Rectal smooth muscle tissue (tissue), 1 donor: Measurements from ENCODE around the gene TRPM6.

Source experiments
- H3K27ac ChIP-seq: one replicate; pipeline ENCODE4 v1.7.0; 2013; ENCODE audit warnings: low read depth, low read length, inconsistent platforms
- H3K27me3 ChIP-seq: one replicate; pipeline ENCODE4 v1.7.0; 2013; ENCODE audit warnings: low read length; ENCODE audit not compliant: control insufficient read depth, insufficient read depth
- H3K36me3 ChIP-seq: one replicate; pipeline ENCODE4 v1.7.0; 2013; ENCODE audit warnings: low read length; ENCODE audit not compliant: control insufficient read depth, insufficient read depth
- H3K4me1 ChIP-seq: one replicate; pipeline ENCODE4 v1.7.0; 2013; ENCODE audit warnings: low read length; ENCODE audit not compliant: control insufficient read depth, insufficient read depth
- H3K4me3 ChIP-seq: one replicate; pipeline ENCODE4 v1.7.0; 2013; ENCODE audit warnings: low read length
- H3K9ac ChIP-seq: one replicate; pipeline ENCODE4 v1.7.0; 2013; ENCODE audit warnings: low read length

TRPM6 gene

GRCh38 chr9:74848153-74848525, 39.6 kb downstream of the TRPM6 start:
- Histone ChIP-seq H3K4me3 (no peak overlapping the region), H3K36me3 (no peaks in the 10 kb centered on the region), H3K27ac (no peak overlapping the region), H3K9ac (no peak overlapping the region), H3K27me3 (no peaks in the 10 kb centered on the region), H3K4me1 (no peaks in the 10 kb centered on the region)

- H3K27ac ChIP-seq = no peak overlapping the region
- H3K27me3 ChIP-seq = no peaks in the 10 kb centered on the region
- no peaks in the 10 kb centered on the region for H3K4me1 ChIP-seq
- no peak overlapping the region for H3K4me3 ChIP-seq
- H3K9ac ChIP-seq = no peak overlapping the region
- H3K36me3 ChIP-seq = no peaks in the 10 kb centered on the region
Measured at GRCh38 chr9:74847478-74848152, 40.1 kb downstream of the TRPM6 start.

DNA sequence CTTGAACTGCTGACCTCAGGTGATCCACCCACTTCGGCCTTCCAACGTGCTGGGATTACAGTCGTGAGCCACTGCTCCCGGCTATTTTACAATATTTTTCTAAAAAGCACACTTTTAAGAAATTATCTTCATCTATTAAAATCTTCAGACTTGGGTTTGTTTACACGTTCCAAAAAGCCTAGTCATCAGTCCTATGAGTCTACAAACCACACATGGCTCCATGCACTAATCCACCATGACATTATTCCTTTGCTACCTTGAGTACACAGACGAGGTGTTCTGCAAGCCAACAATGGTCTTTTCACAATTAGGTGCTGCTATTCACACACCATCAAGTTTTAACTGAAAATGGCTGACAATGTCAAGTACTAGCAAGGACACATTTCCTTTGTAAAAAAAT, 41.0 kb downstream of the TRPM6 start:
- Histone ChIP-seq H3K27ac (no peak overlapping the region), H3K4me1 (no peaks in the 10 kb centered on the region), H3K9ac (no peak overlapping the region), H3K36me3 (no peaks in the 10 kb centered on the region), H3K27me3 (no peaks in the 10 kb centered on the region), H3K4me3 (no peak overlapping the region)

GRCh38 chr9:74838351-74838750, 49.4 kb downstream of the TRPM6 start:
- H3K4me3 ChIP-seq = no peak overlapping the region
- no peak overlapping the region for H3K27ac ChIP-seq
- H3K36me3 ChIP-seq = no peaks in the 10 kb centered on the region
- no peaks in the 10 kb centered on the region for H3K27me3 ChIP-seq
- no peak overlapping the region for H3K9ac ChIP-seq
- no peaks in the 10 kb centered on the region for H3K4me1 ChIP-seq

DNA sequence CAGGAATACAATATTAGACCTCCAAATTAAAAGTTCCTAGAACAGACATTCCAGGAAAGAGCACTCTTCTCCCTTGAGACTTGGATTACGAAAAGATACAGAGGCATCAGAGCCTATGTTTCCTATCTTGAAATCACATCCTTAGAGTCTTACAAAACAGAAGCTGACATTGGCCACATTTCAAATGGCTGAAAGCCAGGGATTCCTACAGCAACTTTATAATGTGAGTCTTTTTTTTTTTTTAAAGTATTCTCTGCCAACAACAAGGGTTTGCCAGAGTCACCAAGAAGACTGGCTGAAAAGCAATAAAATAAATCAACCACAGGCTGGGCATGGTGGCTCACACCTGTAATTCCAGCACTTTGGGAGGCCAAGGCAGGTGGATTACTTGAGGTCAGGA, 63.1 kb downstream of the TRPM6 start:
- Histone ChIP-seq H3K4me1 (no peaks in the 10 kb centered on the region), H3K27me3 (no peaks in the 10 kb centered on the region), H3K4me3 (no peak overlapping the region), H3K27ac (no peak overlapping the region), H3K9ac (no peak overlapping the region), H3K36me3 (no peaks in the 10 kb centered on the region)

DNA sequence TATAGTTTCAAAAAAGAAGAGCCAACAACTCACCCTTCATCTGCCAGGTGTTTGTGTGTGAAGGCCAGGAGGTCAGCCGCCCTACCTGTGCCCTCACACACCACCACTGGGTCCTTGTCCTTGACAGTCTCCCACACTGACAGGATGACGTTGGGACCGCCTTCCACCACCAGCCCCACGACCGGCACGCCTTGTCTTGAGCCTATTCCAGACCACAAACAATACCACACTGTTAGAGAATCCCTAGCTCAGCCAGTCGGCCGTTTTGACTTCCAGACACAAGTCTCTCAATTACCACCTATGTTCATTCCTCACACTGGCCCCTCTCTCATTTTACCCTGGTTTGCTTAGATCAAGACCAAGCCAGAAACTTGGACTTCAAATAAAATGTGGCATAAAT, 66.1 kb downstream of the TRPM6 start:
- H3K4me3 ChIP-seq = no peak overlapping the region
- no peaks in the 10 kb centered on the region for H3K27me3 ChIP-seq
- no peaks in the 10 kb centered on the region for H3K4me1 ChIP-seq
- no peak overlapping the region for H3K9ac ChIP-seq
- no peaks in the 10 kb centered on the region for H3K36me3 ChIP-seq
- H3K27ac ChIP-seq = no peak overlapping the region

- H3K27ac ChIP-seq = no peak overlapping the region
- no peak overlapping the region for H3K9ac ChIP-seq
- no peak overlapping the region for H3K4me3 ChIP-seq
- no peaks in the 10 kb centered on the region for H3K36me3 ChIP-seq
- no peaks in the 10 kb centered on the region for H3K27me3 ChIP-seq
- H3K4me1 ChIP-seq = no peaks in the 10 kb centered on the region
Measured at GRCh38 chr9:74817816-74818215, 69.9 kb downstream of the TRPM6 start.

DNA sequence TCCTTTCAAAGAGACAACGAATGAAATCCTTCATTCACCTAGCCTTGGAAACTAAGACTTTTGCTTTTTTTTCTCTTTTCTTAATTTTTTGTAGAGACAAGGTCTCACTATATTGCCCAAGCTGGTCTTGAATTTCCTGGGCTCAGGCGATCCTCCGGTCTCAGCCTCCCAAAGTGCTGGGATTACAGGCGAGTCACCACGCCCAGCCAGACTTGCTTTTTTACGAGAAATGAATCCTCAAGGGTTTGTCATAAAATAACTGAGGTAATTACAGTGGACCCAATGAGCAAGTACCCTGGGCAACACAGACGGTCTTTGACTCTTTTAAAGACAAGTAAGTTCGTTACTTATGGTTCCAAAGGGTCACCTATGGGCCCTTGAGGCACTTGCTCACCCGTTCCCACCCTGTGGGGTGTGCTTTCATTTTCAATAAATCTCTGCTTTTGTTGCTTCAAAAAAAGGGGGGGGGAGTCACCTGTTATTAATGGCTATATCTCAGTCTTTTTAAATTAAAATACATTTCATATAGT, 70.4 kb downstream of the TRPM6 start:
- Histone ChIP-seq H3K36me3 (no peaks in the 10 kb centered on the region), H3K4me3 (no peak overlapping the region), H3K9ac (no peak overlapping the region), H3K4me1 (no peaks in the 10 kb centered on the region), H3K27ac (no peak overlapping the region), H3K27me3 (no peaks in the 10 kb centered on the region)

GRCh38 chr9:74810200-74810599, 77.5 kb downstream of the TRPM6 start:
- H3K4me1 ChIP-seq = no peaks in the 10 kb centered on the region
- no peaks in the 10 kb centered on the region for H3K36me3 ChIP-seq
- no peaks in the 10 kb centered on the region for H3K27me3 ChIP-seq
- H3K4me3 ChIP-seq = no peak overlapping the region
- H3K27ac ChIP-seq = no peak overlapping the region
- no peak overlapping the region for H3K9ac ChIP-seq

GRCh38 chr9:74804018-74804385, 83.7 kb downstream of the TRPM6 start:
- no peaks in the 10 kb centered on the region for H3K27me3 ChIP-seq
- no peak overlapping the region for H3K4me3 ChIP-seq
- no peaks in the 10 kb centered on the region for H3K36me3 ChIP-seq
- no peak overlapping the region for H3K9ac ChIP-seq
- no peak overlapping the region for H3K27ac ChIP-seq
- H3K4me1 ChIP-seq = no peaks in the 10 kb centered on the region

- Histone ChIP-seq H3K27me3 (no peaks in the 10 kb centered on the region), H3K27ac (no peak overlapping the region), H3K36me3 (no peaks in the 10 kb centered on the region), H3K4me3 (no peak overlapping the region), H3K9ac (no peak overlapping the region), H3K4me1 (no peaks in the 10 kb centered on the region)
Measured at GRCh38 chr9:74803376-74804017, 84.2 kb downstream of the TRPM6 start.

- Histone ChIP-seq H3K36me3 (no peaks in the 10 kb centered on the region), H3K27me3 (no peaks in the 10 kb centered on the region)
Measured at GRCh38 chr9:74800226-74800625, 87.5 kb downstream of the TRPM6 start.

DNA sequence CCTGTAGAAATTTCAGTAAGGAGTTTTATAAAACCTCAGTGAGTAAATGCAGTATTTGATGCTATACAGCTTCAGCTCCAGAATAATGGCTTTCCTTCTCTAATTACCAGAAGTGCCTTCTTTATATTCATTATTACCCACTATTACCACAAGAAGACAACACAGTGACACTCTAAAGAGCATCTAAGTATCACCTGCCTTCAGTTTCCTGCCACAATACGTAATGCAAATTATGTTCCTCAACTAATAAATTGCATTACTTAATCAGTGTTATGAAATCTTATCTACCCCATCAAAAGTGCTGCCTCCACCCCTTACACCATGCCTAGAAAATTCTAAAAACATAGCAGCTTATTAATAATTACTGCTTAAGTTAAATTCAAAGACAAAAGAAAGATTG, 91.9 kb downstream of the TRPM6 start:
- Histone ChIP-seq H3K36me3 (no peaks in the 10 kb centered on the region), H3K27ac (no peak overlapping the region), H3K27me3 (no peaks in the 10 kb centered on the region), H3K4me1 (no peaks in the 10 kb centered on the region), H3K9ac (no peak overlapping the region), H3K4me3 (no peak overlapping the region)

More at GRCh38 chr9:74800226-74800625, 87.5 kb downstream of the TRPM6 start:
- H3K4me3 ChIP-seq = no peak overlapping the region
- H3K4me1 ChIP-seq = no peaks in the 10 kb centered on the region
- H3K27ac ChIP-seq = no peak overlapping the region
- no peak overlapping the region for H3K9ac ChIP-seq
